Subcutaneous preadipocyte (primary cell): Measurements from ENCODE around the gene IL7R. TPM values are rescaled to one million over a fixed set of nuclear protein-coding genes. Genes with fewer than 3 reads are reported as not detected.

ENCODE experiments used
- small RNA-seq: library from RNA; depleted of rRNA; stranded (forward); fragments of <200 nt; gene quantifications from one replicate; pipeline ENCODE3, GENCODE V24; 2012
- total RNA-seq: library from RNA; depleted of rRNA; stranded (reverse); fragments of >200 nt; gene quantifications from 2 replicates; pipeline ENCODE4 v1.2.3, GENCODE V29; 2012

Gene IL7R, protein sequence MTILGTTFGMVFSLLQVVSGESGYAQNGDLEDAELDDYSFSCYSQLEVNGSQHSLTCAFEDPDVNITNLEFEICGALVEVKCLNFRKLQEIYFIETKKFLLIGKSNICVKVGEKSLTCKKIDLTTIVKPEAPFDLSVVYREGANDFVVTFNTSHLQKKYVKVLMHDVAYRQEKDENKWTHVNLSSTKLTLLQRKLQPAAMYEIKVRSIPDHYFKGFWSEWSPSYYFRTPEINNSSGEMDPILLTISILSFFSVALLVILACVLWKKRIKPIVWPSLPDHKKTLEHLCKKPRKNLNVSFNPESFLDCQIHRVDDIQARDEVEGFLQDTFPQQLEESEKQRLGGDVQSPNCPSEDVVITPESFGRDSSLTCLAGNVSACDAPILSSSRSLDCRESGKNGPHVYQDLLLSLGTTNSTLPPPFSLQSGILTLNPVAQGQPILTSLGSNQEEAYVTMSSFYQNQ
- 0.37 and 6.1 TPM in 2 replicates for total RNA-seq

DNA sequence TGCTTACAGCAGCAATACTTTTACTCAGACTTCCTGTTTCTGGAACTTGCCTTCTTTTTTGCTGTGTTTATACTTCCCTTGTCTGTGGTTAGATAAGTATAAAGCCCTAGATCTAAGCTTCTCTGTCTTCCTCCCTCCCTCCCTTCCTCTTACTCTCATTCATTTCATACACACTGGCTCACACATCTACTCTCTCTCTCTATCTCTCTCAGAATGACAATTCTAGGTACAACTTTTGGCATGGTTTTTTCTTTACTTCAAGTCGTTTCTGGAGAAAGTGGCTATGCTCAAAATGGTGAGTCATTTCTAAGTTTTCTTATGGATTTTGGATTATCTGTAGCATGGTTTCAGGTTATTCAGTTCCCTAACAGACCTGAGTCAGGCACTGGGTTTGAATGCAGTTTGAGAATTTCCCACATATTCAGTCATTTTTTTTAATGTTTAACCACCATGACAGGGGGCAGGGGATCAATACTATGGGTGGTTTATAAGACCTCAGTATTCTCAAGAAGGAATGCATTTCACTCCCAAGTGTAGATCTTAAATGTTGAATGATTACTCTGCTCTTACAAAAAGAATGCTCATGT is at the start of gene IL7R:
TSS of gene IL7R (plus strand) at position 127 of the 587 bp plus-strand sequence. CDS start at position 214, 87 bp downstream.

Small RNA genes within 50 kb of the gene (small RNA-seq; reads per million reads assigned to genes)
- gene AC112204.1 = not detected

Other genes with a start within 250 kb of the IL7R start
- gene SPEF2, start 239.0 kb upstream of the IL7R start, total RNA-seq = 3.3 and 5.1 TPM in 2 replicates
- gene CAPSL, start 81.7 kb downstream of the IL7R start, total RNA-seq = not detected in 2 replicates
- gene UGT3A1, start 134.5 kb downstream of the IL7R start, total RNA-seq = not detected in 2 replicates
- not detected in 2 replicates for gene UGT3A2, start 210.0 kb downstream of the IL7R start, total RNA-seq